ENCODE data around the gene EMSY.
"Not testable (repeated sequence)": the region's sequence is repeated elsewhere in the genome, so short reads cannot be mapped to it uniquely, and the experiment has no call there.

Gene EMSY

GRCh38 chr11:76587820-76588454 is 143.1 kb downstream of the EMSY start:
- FAIRE-seq (no peak), DNase-seq (ENCODE audit: insufficient read length, low spot score) (no peak)
- TF ChIP-seq PAX5 (IDR thresholded peaks at IDR 0.05; ENCODE audit: insufficient read depth, low read length, severe bottlenecking) = no peak
- no peak for TF ChIP-seq POLR2AphosphoS5 (IDR thresholded peaks at IDR 0.05; ENCODE audit: low read depth, low read length)
- TF ChIP-seq POU2F2 (IDR thresholded peaks at IDR 0.05; ENCODE audit: low read depth, low read length) = no peak
- no peak for TF ChIP-seq POLR2A (IDR thresholded peaks at IDR 0.05; ENCODE audit: low read depth, low read length)
- no peak for TF ChIP-seq TAF1 (IDR thresholded peaks at IDR 0.05; ENCODE audit: low read depth, low read length)
- no peak for TF ChIP-seq SPI1 (IDR thresholded peaks at IDR 0.05; ENCODE audit: low read depth, low read length)

- FAIRE-seq = no peak
- TF ChIP-seq POLR2A (IDR thresholded peaks at IDR 0.05; ENCODE audit: low read depth, low read length) (no peak), TAF1 (IDR thresholded peaks at IDR 0.05; ENCODE audit: low read depth, low read length) (no peak), PAX5 (IDR thresholded peaks at IDR 0.05; ENCODE audit: insufficient read depth, low read length, severe bottlenecking) (no peak), SPI1 (IDR thresholded peaks at IDR 0.05; ENCODE audit: low read depth, low read length) (no peak), POU2F2 (IDR thresholded peaks at IDR 0.05; ENCODE audit: low read depth, low read length) (no peak), POLR2AphosphoS5 (IDR thresholded peaks at IDR 0.05; ENCODE audit: low read depth, low read length) (no peak)
- no peak for DNase-seq (ENCODE audit: insufficient read length, low spot score)
Measured at GRCh38 chr11:76588455-76589325, 143.9 kb downstream of the EMSY start.

- TF ChIP-seq TAF1 (IDR thresholded peaks at IDR 0.05; ENCODE audit: low read depth, low read length) = no peak
- no peak for TF ChIP-seq SPI1 (IDR thresholded peaks at IDR 0.05; ENCODE audit: low read depth, low read length)
- TF ChIP-seq POU2F2 (IDR thresholded peaks at IDR 0.05; ENCODE audit: low read depth, low read length) = no peak
- no peak for TF ChIP-seq PAX5 (IDR thresholded peaks at IDR 0.05; ENCODE audit: insufficient read depth, low read length, severe bottlenecking)
- no peak for TF ChIP-seq POLR2AphosphoS5 (IDR thresholded peaks at IDR 0.05; ENCODE audit: low read depth, low read length)
- no peak for TF ChIP-seq POLR2A (IDR thresholded peaks at IDR 0.05; ENCODE audit: low read depth, low read length)
- FAIRE-seq (no peak), DNase-seq (ENCODE audit: insufficient read length, low spot score) (no peak)
Measured at GRCh38 chr11:76589477-76589876, 144.7 kb downstream of the EMSY start.

- DNase-seq (ENCODE audit: insufficient read length, low spot score) (no peak), FAIRE-seq (no peak)
- no peak for TF ChIP-seq PAX5 (IDR thresholded peaks at IDR 0.05; ENCODE audit: insufficient read depth, low read length, severe bottlenecking)
- no peak for TF ChIP-seq POLR2AphosphoS5 (IDR thresholded peaks at IDR 0.05; ENCODE audit: low read depth, low read length)
- TF ChIP-seq SPI1 (IDR thresholded peaks at IDR 0.05; ENCODE audit: low read depth, low read length) = no peak
- TF ChIP-seq TAF1 (IDR thresholded peaks at IDR 0.05; ENCODE audit: low read depth, low read length) = no peak
- no peak for TF ChIP-seq POLR2A (IDR thresholded peaks at IDR 0.05; ENCODE audit: low read depth, low read length)
- TF ChIP-seq POU2F2 (IDR thresholded peaks at IDR 0.05; ENCODE audit: low read depth, low read length) = no peak
Measured at GRCh38 chr11:76589964-76590950, 145.4 kb downstream of the EMSY start.

GRCh38 chr11:76591416-76591815 is 146.6 kb downstream of the EMSY start:
- no peak for FAIRE-seq
- TF ChIP-seq PAX5 (IDR thresholded peaks at IDR 0.05; ENCODE audit: insufficient read depth, low read length, severe bottlenecking) = no peak
- TF ChIP-seq POU2F2 (IDR thresholded peaks at IDR 0.05; ENCODE audit: low read depth, low read length) = no peak
- TF ChIP-seq TAF1 (IDR thresholded peaks at IDR 0.05; ENCODE audit: low read depth, low read length) = no peak
- TF ChIP-seq SPI1 (IDR thresholded peaks at IDR 0.05; ENCODE audit: low read depth, low read length) = no peak
- no peak for TF ChIP-seq POLR2A (IDR thresholded peaks at IDR 0.05; ENCODE audit: low read depth, low read length)
- no peak for TF ChIP-seq POLR2AphosphoS5 (IDR thresholded peaks at IDR 0.05; ENCODE audit: low read depth, low read length)
- DNase-seq (ENCODE audit: insufficient read length, low spot score) = no peak

GRCh38 chr11:76592025-76592914 is 147.5 kb downstream of the EMSY start:
- FAIRE-seq (no peak), DNase-seq (ENCODE audit: insufficient read length, low spot score) (no peak)
- no peak for TF ChIP-seq POLR2AphosphoS5 (IDR thresholded peaks at IDR 0.05; ENCODE audit: low read depth, low read length)
- no peak for TF ChIP-seq POU2F2 (IDR thresholded peaks at IDR 0.05; ENCODE audit: low read depth, low read length)
- TF ChIP-seq POLR2A (IDR thresholded peaks at IDR 0.05; ENCODE audit: low read depth, low read length) = no peak
- no peak for TF ChIP-seq PAX5 (IDR thresholded peaks at IDR 0.05; ENCODE audit: insufficient read depth, low read length, severe bottlenecking)
- TF ChIP-seq SPI1 (IDR thresholded peaks at IDR 0.05; ENCODE audit: low read depth, low read length) = no peak
- no peak for TF ChIP-seq TAF1 (IDR thresholded peaks at IDR 0.05; ENCODE audit: low read depth, low read length)

GRCh38 chr11:76592961-76593360 is 148.1 kb downstream of the EMSY start:
- no peak for FAIRE-seq
- DNase-seq (ENCODE audit: insufficient read length, low spot score) = no peak
- no peak for TF ChIP-seq PAX5 (IDR thresholded peaks at IDR 0.05; ENCODE audit: insufficient read depth, low read length, severe bottlenecking)
- TF ChIP-seq SPI1 (IDR thresholded peaks at IDR 0.05; ENCODE audit: low read depth, low read length) = no peak
- TF ChIP-seq POLR2AphosphoS5 (IDR thresholded peaks at IDR 0.05; ENCODE audit: low read depth, low read length) = no peak
- TF ChIP-seq POLR2A (IDR thresholded peaks at IDR 0.05; ENCODE audit: low read depth, low read length) = no peak
- no peak for TF ChIP-seq POU2F2 (IDR thresholded peaks at IDR 0.05; ENCODE audit: low read depth, low read length)
- no peak for TF ChIP-seq TAF1 (IDR thresholded peaks at IDR 0.05; ENCODE audit: low read depth, low read length)

GRCh38 chr11:76595091-76595490 is 150.3 kb downstream of the EMSY start:
- not testable (repeated sequence) for DNase-seq (ENCODE audit: insufficient read length, low spot score); FAIRE-seq
